Activated CD8-positive, alpha-beta memory T cell treated with anti-CD3 and anti-CD28 coated beads for 36 hours (primary cell): ENCODE data around the gene SPIRE1. TPM values are rescaled to one million over a fixed set of nuclear protein-coding genes. Genes with fewer than 3 reads are reported as not detected.

Source experiments
- CTCF ChIA-PET: fragments of 350-600 bp; sonication (Branson Sonifier 250); formaldehyde crosslinking; loops from one replicate; lab custom pipeline; 2021; ENCODE audit warnings: antibody characterized with exemption; lab: Charles Lee
- POLR2A ChIA-PET: fragments of 350-600 bp; sonication (Branson Sonifier 250); formaldehyde crosslinking; loops from one replicate; lab custom pipeline; 2021; ENCODE audit warnings: antibody characterized with exemption; lab: Charles Lee
- total RNA-seq, 2 experiments: library from RNA; stranded (reverse); gene quantifications; one replicate each; pipeline ENCODE4 v1.2.3, GENCODE V29; 2021

SPIRE1 gene
- total RNA-seq, 2 experiments from 2014 or later, result 8.7 to 9.5 TPM

GRCh38 chr18:12409469-12409868 lies 248.4 kb downstream of the SPIRE1 start:
- CTCF ChIA-PET, result no interaction called here
- POLR2A ChIA-PET, result no interaction called here

- POLR2A ChIA-PET, result interaction anchor here (0.6 to 1.6 kb wide), 5 partner anchors 31 to 476 kb away, joined by 3 to 8 read pairs (median 4); partner anchors contain the start of genes AFG3L2, CEP76 and PTPN2
- CTCF ChIA-PET, result interaction anchor here (0.8 to 1.1 kb wide), 2 partner anchors 9 to 31 kb away, joined by 3 to 4 read pairs; partner anchors contain the start of gene AFG3L2
Observed at GRCh38 chr18:12408247-12408869, 249.5 kb downstream of the SPIRE1 start.

- CTCF ChIA-PET, result interaction anchor here (0.9 to 1.3 kb wide), 3 partner anchors 12 to 15 kb away, joined by 3 to 5 read pairs (median 4); no protein-coding TSS in a partner anchor
- POLR2A ChIA-PET, result no interaction called here
Observed at GRCh38 chr18:12406371-12407111, 251.4 kb downstream of the SPIRE1 start.

GRCh38 chr18:12405066-12405465 lies 252.8 kb downstream of the SPIRE1 start:
- POLR2A ChIA-PET, result no interaction called here
- CTCF ChIA-PET, result interaction anchor here (0.7 to 0.9 kb wide), 2 partner anchors 15 to 254 kb away, joined by 3 read pairs; no protein-coding TSS in a partner anchor

- POLR2A ChIA-PET, result no interaction called here
- CTCF ChIA-PET, result no interaction called here
Observed at GRCh38 chr18:12403601-12404506, 254.1 kb downstream of the SPIRE1 start.

- POLR2A ChIA-PET, result no interaction called here
- CTCF ChIA-PET, result no interaction called here
Observed at GRCh38 chr18:12401881-12402280, 256.0 kb downstream of the SPIRE1 start.

GRCh38 chr18:12399231-12399630 lies 258.7 kb downstream of the SPIRE1 start:
- POLR2A ChIA-PET, result interaction anchor here (0.8 kb wide), 1 partner anchor 22 kb away, joined by 5 read pairs; the partner anchor contains the start of gene AFG3L2
- CTCF ChIA-PET, result interaction anchor here (1.1 kb wide), 1 partner anchor 8 kb away, joined by 4 read pairs; no protein-coding TSS in a partner anchor

GRCh38 chr18:12398625-12399024 lies 259.3 kb downstream of the SPIRE1 start:
- ChIA-PET POLR2A (no interaction called here), CTCF (no interaction called here)

GRCh38 chr18:12397793-12398192 lies 260.1 kb downstream of the SPIRE1 start:
- ChIA-PET POLR2A (no interaction called here), CTCF (interaction anchor here (0.6 kb wide), 1 partner anchor 17 kb away, joined by 4 read pairs; no protein-coding TSS in a partner anchor)

GRCh38 chr18:12397254-12397653 lies 260.7 kb downstream of the SPIRE1 start:
- ChIA-PET POLR2A (interaction anchor here (0.7 kb wide), 1 partner anchor 196 kb away, joined by 3 read pairs; no protein-coding TSS in a partner anchor), CTCF (no interaction called here)

Other genes starting within 250 kb of the SPIRE1 start
- gene CEP76, start 44.6 kb upstream of the SPIRE1 start, total RNA-seq, result 10 to 100 TPM; 13.0 to 15.2 TPM
- gene PSMG2, start 44.9 kb upstream of the SPIRE1 start, total RNA-seq, result 100 to 1,000 TPM; 114 to 117 TPM
- gene PTPN2, start 226.1 kb upstream of the SPIRE1 start, total RNA-seq, result 10 to 100 TPM; 52.1 to 53.6 TPM